Ovary (tissue), 3 donors: ENCODE data around the gene CHL1.

Experiments used
- CTCF ChIP-seq, 3 donors: fragments of 450-650 bp in 2 of 3; fragments of 200-600 bp in 1 of 3; IDR thresholded peaks; one replicate each; pipeline versions ENCODE4 v1.5.1 to v1.8.0; 2016 to 2022; ENCODE audit warnings: antibody characterized with exemption in 3 of 3, mild to moderate bottlenecking in 1 of 3
- EP300 ChIP-seq: sonication (generic); formaldehyde crosslinking; IDR thresholded peaks from one replicate; pipeline ENCODE4 v1.6.1; 2017; ENCODE audit warnings: antibody characterized with exemption
- POLR2A ChIP-seq: fragments of 450-650 bp; IDR thresholded peaks from one replicate; pipeline ENCODE4 v1.6.1; 2017; ENCODE audit warnings: antibody characterized with exemption, mild to moderate bottlenecking, moderate library complexity
- donor health status: DM: no; HTN: no; CAD: no.

- TF ChIP-seq CTCF (IDR thresholded peaks at IDR 0.05) (no peak), POLR2A (no peak), EP300 (no peak)
Observed at GRCh38 chr3:166799-167198, 29.8 kb upstream of the CHL1 start.
